ENCODE measurements around the gene CEP72. TPM values are rescaled to one million over a fixed set of nuclear protein-coding genes. Genes with fewer than 3 reads are reported as not detected.

CEP72 gene
- polyA plus RNA-seq, 1 donor (not counting 4 experiments of a cell fraction or from before 2014, with no cell fraction given) = 4.5 TPM

DNA sequence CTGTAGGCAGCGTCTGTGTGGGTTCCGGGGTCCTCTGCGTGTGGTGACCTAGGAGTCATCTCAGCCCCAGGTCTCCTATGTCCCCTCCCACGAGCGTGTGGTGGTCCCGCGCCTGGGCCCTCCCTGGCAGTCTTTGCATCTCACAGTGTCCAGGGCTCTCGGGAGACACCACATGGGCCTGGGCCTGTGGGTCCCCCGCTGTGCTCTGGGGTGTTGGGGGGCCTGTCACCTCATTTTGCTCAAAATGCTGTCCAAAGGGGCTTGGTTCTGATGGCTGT, 27.1 kb downstream of the CEP72 start:
- H3K27ac ChIP-seq (ENCODE audit: control insufficient read depth, insufficient read depth, low read length) = no peak overlapping the region
- DNase-seq (ENCODE audit: low read depth, low spot score) (no peak), FAIRE-seq (no peak)
- H4K20me1 ChIP-seq (ENCODE audit: control insufficient read depth, extremely low read depth, insufficient read depth, low read length) = no peaks in the 10 kb centered on the region
- TF ChIP-seq, protein P1, sequence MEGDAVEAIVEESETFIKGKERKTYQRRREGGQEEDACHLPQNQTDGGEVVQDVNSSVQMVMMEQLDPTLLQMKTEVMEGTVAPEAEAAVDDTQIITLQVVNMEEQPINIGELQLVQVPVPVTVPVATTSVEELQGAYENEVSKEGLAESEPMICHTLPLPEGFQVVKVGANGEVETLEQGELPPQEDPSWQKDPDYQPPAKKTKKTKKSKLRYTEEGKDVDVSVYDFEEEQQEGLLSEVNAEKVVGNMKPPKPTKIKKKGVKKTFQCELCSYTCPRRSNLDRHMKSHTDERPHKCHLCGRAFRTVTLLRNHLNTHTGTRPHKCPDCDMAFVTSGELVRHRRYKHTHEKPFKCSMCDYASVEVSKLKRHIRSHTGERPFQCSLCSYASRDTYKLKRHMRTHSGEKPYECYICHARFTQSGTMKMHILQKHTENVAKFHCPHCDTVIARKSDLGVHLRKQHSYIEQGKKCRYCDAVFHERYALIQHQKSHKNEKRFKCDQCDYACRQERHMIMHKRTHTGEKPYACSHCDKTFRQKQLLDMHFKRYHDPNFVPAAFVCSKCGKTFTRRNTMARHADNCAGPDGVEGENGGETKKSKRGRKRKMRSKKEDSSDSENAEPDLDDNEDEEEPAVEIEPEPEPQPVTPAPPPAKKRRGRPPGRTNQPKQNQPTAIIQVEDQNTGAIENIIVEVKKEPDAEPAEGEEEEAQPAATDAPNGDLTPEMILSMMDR (optimal IDR thresholded peaks at IDR 0.05 in 1 of 3, IDR thresholded peaks at IDR 0.05 in 1 of 3, conservative IDR thresholded peaks at IDR 0.05 in 1 of 3; ENCODE audit: extremely low read depth in 1 of 3, insufficient read depth in 2 of 3, low read length in 3 of 3) = no peak
- no peak for TF ChIP-seq EZH2 (IDR thresholded peaks at IDR 0.05; ENCODE audit: low read length)
- no peaks in the 10 kb centered on the region for H3K79me2 ChIP-seq (ENCODE audit: control insufficient read depth, insufficient read depth, low read length)
- H3K27me3 ChIP-seq (ENCODE audit: control insufficient read depth, extremely low read depth, insufficient read depth, low read length) = no peaks in the 10 kb centered on the region
- H3K9ac ChIP-seq (ENCODE audit: control insufficient read depth, extremely low read depth, insufficient read depth, low read length) = no peak overlapping the region
- H3K36me3 ChIP-seq (ENCODE audit: control insufficient read depth in 2 of 2, extremely low read depth in 1 of 2, insufficient read depth in 2 of 2, low read length in 2 of 2) = peaks cover 21 to 39% of the 10 kb centered on the region in 2 experiments
- H3K9me3 ChIP-seq (ENCODE audit: control insufficient read depth, low read depth, low read length) = no peaks in the 10 kb centered on the region
- H2AFZ ChIP-seq (ENCODE audit: control insufficient read depth, low read length) = no peak overlapping the region
- dilution Hi-C loops (cut with MboI; ENCODE audit: extremely low pct_ligation_motif_present, low sequenced_read_pairs) = no loop called here
- no peaks in the 10 kb centered on the region for H3K4me1 ChIP-seq (ENCODE audit: control insufficient read depth, extremely low read depth, insufficient read depth, low read length)
- H3K4me3 ChIP-seq (ENCODE audit: control insufficient read depth in 2 of 3, extremely low read depth in 1 of 3, insufficient read depth in 2 of 3, low read depth in 1 of 3, low read length in 3 of 3) = no peak overlapping the region
- H3K4me2 ChIP-seq (ENCODE audit: control insufficient read depth, extremely low read depth, insufficient read depth, low read depth, low read length) = no peak overlapping the region
- no peaks in the 10 kb centered on the region for H3K9me1 ChIP-seq (ENCODE audit: control insufficient read depth, extremely low read depth, insufficient read depth, low read length)

DNA sequence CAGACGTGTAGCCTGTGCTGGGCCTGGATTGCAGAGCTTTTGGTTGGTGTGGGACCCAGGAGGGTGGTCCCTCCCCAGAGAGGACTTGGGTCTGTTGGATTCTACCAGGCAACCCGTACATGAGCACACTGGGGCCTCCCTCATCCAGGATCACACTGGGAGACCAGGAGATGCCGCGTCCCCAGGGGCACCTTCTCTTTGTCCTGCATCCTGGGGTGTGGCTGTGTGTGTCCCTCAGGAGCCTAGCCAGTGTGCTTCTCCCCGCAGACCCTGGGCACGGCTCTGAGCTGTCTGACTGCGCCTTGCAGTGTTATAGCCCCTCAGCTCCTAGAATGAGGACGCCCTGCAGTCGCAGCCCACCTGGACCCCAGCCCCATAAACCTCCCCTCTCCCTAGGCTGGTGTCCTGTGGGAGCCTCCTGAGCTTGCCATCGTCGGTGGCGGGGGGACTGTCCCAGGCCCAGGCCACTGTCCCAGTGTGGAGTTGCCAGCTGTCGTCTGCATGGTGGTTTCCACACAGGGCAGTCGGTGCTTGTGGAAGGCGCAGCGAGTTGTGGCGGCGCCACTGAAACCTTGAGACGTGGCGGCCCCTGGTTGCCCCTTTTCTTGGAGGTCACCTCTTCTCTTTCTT, 27.6 kb downstream of the CEP72 start:
- H3K4me3 ChIP-seq (ENCODE audit: control insufficient read depth in 2 of 3, extremely low read depth in 1 of 3, insufficient read depth in 2 of 3, low read depth in 1 of 3, low read length in 3 of 3) = no peak overlapping the region
- DNase-seq (ENCODE audit: low read depth, low spot score) (no peak), FAIRE-seq (no peak)
- no peak overlapping the region for H2AFZ ChIP-seq (ENCODE audit: control insufficient read depth, low read length)
- H4K20me1 ChIP-seq (ENCODE audit: control insufficient read depth, extremely low read depth, insufficient read depth, low read length) = no peaks in the 10 kb centered on the region
- no peaks in the 10 kb centered on the region for H3K79me2 ChIP-seq (ENCODE audit: control insufficient read depth, insufficient read depth, low read length)
- no peaks in the 10 kb centered on the region for H3K9me1 ChIP-seq (ENCODE audit: control insufficient read depth, extremely low read depth, insufficient read depth, low read length)
- H3K27ac ChIP-seq (ENCODE audit: control insufficient read depth, insufficient read depth, low read length) = no peak overlapping the region
- H3K4me2 ChIP-seq (ENCODE audit: control insufficient read depth, extremely low read depth, insufficient read depth, low read depth, low read length) = no peak overlapping the region
- no peaks in the 10 kb centered on the region for H3K4me1 ChIP-seq (ENCODE audit: control insufficient read depth, extremely low read depth, insufficient read depth, low read length)
- no peaks in the 10 kb centered on the region for H3K27me3 ChIP-seq (ENCODE audit: control insufficient read depth, extremely low read depth, insufficient read depth, low read length)
- peaks cover 23 to 41% of the 10 kb centered on the region in 2 experiments for H3K36me3 ChIP-seq (ENCODE audit: control insufficient read depth in 2 of 2, extremely low read depth in 1 of 2, insufficient read depth in 2 of 2, low read length in 2 of 2)
- no peak for TF ChIP-seq EZH2 (IDR thresholded peaks at IDR 0.05; ENCODE audit: low read length)
- TF ChIP-seq, protein P1 (optimal IDR thresholded peaks at IDR 0.05 in 1 of 3, IDR thresholded peaks at IDR 0.05 in 1 of 3, conservative IDR thresholded peaks at IDR 0.05 in 1 of 3; ENCODE audit: extremely low read depth in 1 of 3, insufficient read depth in 2 of 3, low read length in 3 of 3) = no peak
- no peaks in the 10 kb centered on the region for H3K9me3 ChIP-seq (ENCODE audit: control insufficient read depth, low read depth, low read length)
- dilution Hi-C loops (cut with MboI; ENCODE audit: extremely low pct_ligation_motif_present, low sequenced_read_pairs) = no loop called here
- H3K9ac ChIP-seq (ENCODE audit: control insufficient read depth, extremely low read depth, insufficient read depth, low read length) = no peak overlapping the region

All from keratinocyte (primary cell).